Pancreas (tissue), 10 donors: ENCODE data around the gene LGALS12. TPM values are rescaled to one million over a fixed set of nuclear protein-coding genes. Genes with fewer than 3 reads are reported as not detected.
A peak's percentile ranks its signal among the peaks of the same experiment; 100 is the strongest.
"Not testable (repeated sequence)": the region's sequence is repeated elsewhere in the genome, so short reads cannot be mapped to it uniquely, and the experiment has no call there.

Experiments
- ATAC-seq, 4 donors: fragments of 200-7000 bp; cut with Tn5 transposase; one replicate each; pipeline versions ENCODE4 v1.8.0 to v1.9.1; 2020; ENCODE audit warnings: mild to moderate bottlenecking in 4 of 4, moderate library complexity in 4 of 4
- DNase-seq, 6 donors: peaks; one replicate each; pipeline ENCODE4 v3.0.0-alpha.2; 2020
- FAIRE-seq: peaks from 2 replicates; lab custom pipeline; 2012; peaks lifted over from hg19 to GRCh38; lab: Jason Lieb, UNC
- H3K27ac ChIP-seq, 4 donors: fragments of 200-600 bp; sonication (generic); 1 replicate in 3 of 4; 2 replicates in 1 of 4; pipeline versions ENCODE4 v1.5.0 to v1.8.0; 2020
- H3K27me3 ChIP-seq, 4 donors: fragments of 200-600 bp; one replicate each; pipeline ENCODE4 v1.8.0; 2021
- H3K36me3 ChIP-seq, 3 donors: fragments of 200-600 bp; sonication (generic) in 1 of 3; one replicate each; pipeline versions ENCODE4 v1.5.0 to v1.8.0; 2020 to 2021
- H3K4me1 ChIP-seq, 3 donors: fragments of 200-600 bp; one replicate each; pipeline ENCODE4 v1.8.0; 2021
- H3K4me3 ChIP-seq, 4 donors: fragments of 200-600 bp; sonication (generic) in 2 of 4; one replicate each; pipeline versions ENCODE4 v1.5.0 to v1.8.0; 2020 to 2021
- H3K9me3 ChIP-seq, 4 donors: fragments of 200-600 bp; one replicate each; pipeline ENCODE4 v1.8.0; 2021
- WGBS, 2 donors: extraction: QIAGEN DNeasy Blood & Tissue Kit; methylation state at CpG; one replicate each; pipeline ENCODE4 v1.1.7; 2013; 5-methylcytosine and 5-hydroxymethylcytosine counted together
- intact Hi-C, 3 donors: fragments of 100-400 bp; cut with DNase I; formaldehyde crosslinking; loops; one replicate each; pipeline versions ENCODE4 v1.11.1 to v1.14.2; 2022
- polyA plus RNA-seq, 2 donors: library from polyadenylated mRNA; stranded (reverse); fragments of 200-250 nt; gene quantifications; one replicate each; pipeline ENCODE4 v1.2.3, GENCODE V29; 2013
- total RNA-seq, 6 donors: library from RNA; stranded (reverse); fragmentation: NEBNext Ultra II Directional in 4 of 6; extraction: Animal tissue kit (Norgen Biotek cat#: 25700) in 4 of 6; gene quantifications; one replicate each; pipeline versions ENCODE4 v1.2.1 to v1.2.4, GENCODE V29; 2021 to 2023
- TF ChIP-seq, protein P1 (sequence below), 4 donors: fragments of 200-600 bp; sonication (generic) in 3 of 4; IDR thresholded peaks; one replicate each; pipeline versions ENCODE4 v1.5.0 to v1.8.0; 2021; ENCODE audit warnings: antibody characterized with exemption in 4 of 4
- donor health status: healthy with polysubstance abuse.
- donor health status: DM: no; HTN: no; CAD: no; lungs with moderate emphysema.
- donor health status: DM: no; HTN: no; CAD: no.
- donor health status: control.
- donor health status: control.
- donor health status: Bipolar disorder and iron deficiency.
- donor health status: DM: yes; HTN: yes; CAD: no.
- donor health status: DM: no; HTN: no; CAD: no.
- donor health status: DM: no; HTN: no; CAD: no.
- donor health status: DM: yes; HTN: yes; CAD: no.

LGALS12 gene
- total and polyA plus RNA-seq, 8 donors, result 0.13 to 2.1 (median 0.79) TPM; not detected in 2

GRCh38 chr11:63534895-63535461, 29.1 kb downstream of the LGALS12 start:
- H3K27me3 ChIP-seq, result no peaks in the 10 kb centered on the region
- TF ChIP-seq, protein P1, sequence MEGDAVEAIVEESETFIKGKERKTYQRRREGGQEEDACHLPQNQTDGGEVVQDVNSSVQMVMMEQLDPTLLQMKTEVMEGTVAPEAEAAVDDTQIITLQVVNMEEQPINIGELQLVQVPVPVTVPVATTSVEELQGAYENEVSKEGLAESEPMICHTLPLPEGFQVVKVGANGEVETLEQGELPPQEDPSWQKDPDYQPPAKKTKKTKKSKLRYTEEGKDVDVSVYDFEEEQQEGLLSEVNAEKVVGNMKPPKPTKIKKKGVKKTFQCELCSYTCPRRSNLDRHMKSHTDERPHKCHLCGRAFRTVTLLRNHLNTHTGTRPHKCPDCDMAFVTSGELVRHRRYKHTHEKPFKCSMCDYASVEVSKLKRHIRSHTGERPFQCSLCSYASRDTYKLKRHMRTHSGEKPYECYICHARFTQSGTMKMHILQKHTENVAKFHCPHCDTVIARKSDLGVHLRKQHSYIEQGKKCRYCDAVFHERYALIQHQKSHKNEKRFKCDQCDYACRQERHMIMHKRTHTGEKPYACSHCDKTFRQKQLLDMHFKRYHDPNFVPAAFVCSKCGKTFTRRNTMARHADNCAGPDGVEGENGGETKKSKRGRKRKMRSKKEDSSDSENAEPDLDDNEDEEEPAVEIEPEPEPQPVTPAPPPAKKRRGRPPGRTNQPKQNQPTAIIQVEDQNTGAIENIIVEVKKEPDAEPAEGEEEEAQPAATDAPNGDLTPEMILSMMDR (IDR thresholded peaks at IDR 0.05), result no peak
- 94 to 95% methylated on average over 5 of the region's 5 CpGs for WGBS, 2 donors
- peaks cover 4 to 19% (median 10%) of the 10 kb centered on the region in 3 donors for H3K4me1 ChIP-seq
- ATAC-seq (no peak), FAIRE-seq (no peak), DNase-seq (no peak)
- H3K36me3 ChIP-seq, result no peaks in the 10 kb centered on the region
- no peaks in the 10 kb centered on the region for H3K9me3 ChIP-seq
- H3K4me3 ChIP-seq, result no peak overlapping the region
- H3K27ac ChIP-seq, result no peak overlapping the region
- intact Hi-C loops, result no loop called here

GRCh38 chr11:63535734-63536133, 29.9 kb downstream of the LGALS12 start:
- Histone ChIP-seq H3K27me3 (no peaks in the 10 kb centered on the region), H3K4me1 (peaks cover 4 to 19% (median 10%) of the 10 kb centered on the region in 3 donors), H3K4me3 (no peak overlapping the region), H3K27ac (no peak overlapping the region), H3K36me3 (no peaks in the 10 kb centered on the region), H3K9me3 (no peaks in the 10 kb centered on the region)
- intact Hi-C loops, result no loop called here
- WGBS, 2 donors, result 88 to 100% methylated on average over 1 of the region's 1 CpG
- DNase-seq (no peak), FAIRE-seq (no peak), ATAC-seq (no peak)
- TF ChIP-seq, protein P1 (IDR thresholded peaks at IDR 0.05), result no peak

- H3K27me3 ChIP-seq, result no peaks in the 10 kb centered on the region
- H3K36me3 ChIP-seq, result no peaks in the 10 kb centered on the region
- no peaks in the 10 kb centered on the region for H3K9me3 ChIP-seq
- H3K4me3 ChIP-seq, result peak within 1 kb of the TSS in 3 of 4 donors; percentile 6 to 46 (median 30)
- FAIRE-seq (no peak), DNase-seq (peak in 5 of 6 donors; percentile 16 to 68 (median 31)), ATAC-seq (peak; percentile 65 to 81 (median 74))
- peak within 1 kb of the TSS; percentile 40 to 90 (median 66) for H3K27ac ChIP-seq
- TF ChIP-seq, protein P1 (IDR thresholded peaks at IDR 0.05), result no peak
- peaks cover 4 to 16% (median 10%) of the 10 kb centered on the region in 3 donors for H3K4me1 ChIP-seq
- WGBS, 2 donors, result 27 to 31% methylated on average over 10 of the region's 10 CpGs
- intact Hi-C loops, result no loop called here
Measured at GRCh38 chr11:63536669-63537292, 30.9 kb downstream of the LGALS12 start, which contains the start of gene PLAAT4. PLAAT4 (plus strand) TSS chr11:63536808; CDS start chr11:63536869, 61 bp downstream.

DNA sequence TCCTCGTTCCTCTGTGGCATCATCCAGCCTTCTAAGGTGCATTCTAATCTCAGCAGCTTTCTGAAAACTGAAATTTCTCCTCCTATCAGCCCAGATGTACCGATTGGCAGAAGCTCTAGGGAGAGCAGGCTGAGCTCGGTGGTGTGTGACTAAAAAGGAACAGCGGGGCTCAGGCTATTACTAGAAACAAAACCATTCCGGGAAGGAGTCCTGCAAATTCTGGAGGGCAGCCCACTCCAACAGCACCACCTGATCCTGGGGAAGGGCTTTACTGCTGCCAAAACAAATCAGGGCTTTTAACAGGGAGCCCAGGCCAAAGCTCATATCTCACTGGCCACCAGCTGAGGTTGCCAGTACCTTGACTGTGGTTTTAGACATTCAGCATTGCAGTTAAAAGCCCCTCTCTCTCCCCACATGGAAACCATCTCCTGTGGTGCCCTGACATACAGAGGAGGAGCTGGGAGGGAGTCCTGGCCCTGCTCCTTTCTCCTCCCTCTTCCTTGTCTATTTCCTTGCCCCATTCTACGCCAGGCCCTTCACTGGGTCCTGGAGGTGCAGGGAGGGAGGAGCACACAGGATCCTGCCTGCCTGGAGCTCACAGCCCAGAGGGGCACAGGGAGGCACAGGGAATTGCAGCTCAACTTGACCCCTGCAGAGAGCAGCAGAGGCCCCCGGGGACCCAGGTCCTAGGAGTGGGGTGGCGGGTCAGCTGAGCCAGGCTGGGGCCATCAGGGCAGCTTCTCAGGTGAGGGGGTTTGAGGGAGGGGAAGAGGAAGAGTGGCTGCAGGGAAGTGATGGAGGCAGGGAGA, 31.6 kb downstream of the LGALS12 start:
- DNase-seq, result peak in 5 of 6 donors; percentile 54 to 84 (median 66)
- peaks cover 4 to 16% (median 10%) of the 10 kb centered on the region in 3 donors for H3K4me1 ChIP-seq
- intact Hi-C loops, result no loop called here

GRCh38 chr11:63542506-63542905, 36.6 kb downstream of the LGALS12 start:
- FAIRE-seq, H3K9me3 ChIP-seq, H3K36me3 ChIP-seq, H3K4me3 ChIP-seq, intact Hi-C loops, ATAC-seq, H3K27me3 ChIP-seq, H3K27ac ChIP-seq, H3K4me1 ChIP-seq, DNase-seq: not testable (repeated sequence)
- 63 to 75% methylated on average over 2 of the region's 2 CpGs for WGBS, 2 donors

More for the DNA sequence above, 31.6 kb downstream of the LGALS12 start:
- TF ChIP-seq, protein P1 (IDR thresholded peaks at IDR 0.05), result no peak
- WGBS, 2 donors, result 33 to 35% methylated on average over 8 of the region's 8 CpGs
- Histone ChIP-seq H3K27me3 (no peaks in the 10 kb centered on the region), H3K4me3 (peak overlapping the region in 3 of 4 donors; percentile 6 to 46 (median 30)), H3K27ac (peak overlapping the region; percentile 40 to 90 (median 66)), H3K9me3 (no peaks in the 10 kb centered on the region), H3K36me3 (no peaks in the 10 kb centered on the region)
- ATAC-seq (peak; percentile 75 to 90 (median 88)), FAIRE-seq (no peak)
